COR-L47 (cell line): ENCODE results near the gene SEC22A.
A peak's percentile ranks its signal among the peaks of the same experiment; 100 is the strongest.

Experiments used
- DNase-seq: peaks from one replicate; lab custom pipeline; 2025; lab: John Stamatoyannopoulos, UW

SEC22A gene

GRCh38 chr3:123201557-123202427 lies at the start of gene SEC22A:
TSS of gene SEC22A (plus strand) at chr3:123201943. CDS start at chr3:123209218, 7,275 bp downstream.
- DNase-seq: peak; percentile 99

GRCh38 chr3:123152687-123153086 lies 49.1 kb upstream of the SEC22A start:
- DNase-seq: no peak

GRCh38 chr3:123153125-123154019 lies 48.4 kb upstream of the SEC22A start:
- no peak for DNase-seq

GRCh38 chr3:123154020-123154985 lies 47.4 kb upstream of the SEC22A start:
- no peak for DNase-seq

GRCh38 chr3:123155471-123156011 lies 46.2 kb upstream of the SEC22A start:
- DNase-seq: no peak

- no peak for DNase-seq
Measured at GRCh38 chr3:123156276-123156995, 45.3 kb upstream of the SEC22A start.

GRCh38 chr3:123157209-123157597 lies 44.5 kb upstream of the SEC22A start:
- no peak for DNase-seq

GRCh38 chr3:123157598-123158287 lies 44.0 kb upstream of the SEC22A start:
- DNase-seq: no peak

- no peak for DNase-seq
Measured at GRCh38 chr3:123158330-123158729, 43.4 kb upstream of the SEC22A start.

- DNase-seq: no peak
Measured at GRCh38 chr3:123158899-123159390, 42.8 kb upstream of the SEC22A start.

GRCh38 chr3:123159926-123160635 lies 41.7 kb upstream of the SEC22A start:
- DNase-seq: no peak

GRCh38 chr3:123161167-123161566 lies 40.6 kb upstream of the SEC22A start:
- DNase-seq: no peak

- DNase-seq: no peak
Measured at GRCh38 chr3:123163141-123163540, 38.6 kb upstream of the SEC22A start.

- DNase-seq: no peak
Measured at GRCh38 chr3:123165163-123165562, 36.6 kb upstream of the SEC22A start.

- DNase-seq: no peak
Measured at GRCh38 chr3:123167686-123168085, 34.1 kb upstream of the SEC22A start.

- DNase-seq: no peak
Measured at GRCh38 chr3:123168122-123168521, 33.6 kb upstream of the SEC22A start.

- no peak for DNase-seq
Measured at GRCh38 chr3:123168605-123169004, 33.1 kb upstream of the SEC22A start.

- no peak for DNase-seq
Measured at GRCh38 chr3:123169492-123169929, 32.2 kb upstream of the SEC22A start.

GRCh38 chr3:123169930-123170329 lies 31.8 kb upstream of the SEC22A start:
- DNase-seq: no peak
